ENCODE measurements around the gene PMF1. TPM values are rescaled to one million over a fixed set of nuclear protein-coding genes. Genes with fewer than 3 reads are reported as not detected.
A peak's percentile ranks its signal among the peaks of the same experiment; 100 is the strongest.

PMF1 gene
- total RNA-seq, 4 donors from 2014 or later, result 39.9 to 52.8 (median 43.6) TPM

DNA sequence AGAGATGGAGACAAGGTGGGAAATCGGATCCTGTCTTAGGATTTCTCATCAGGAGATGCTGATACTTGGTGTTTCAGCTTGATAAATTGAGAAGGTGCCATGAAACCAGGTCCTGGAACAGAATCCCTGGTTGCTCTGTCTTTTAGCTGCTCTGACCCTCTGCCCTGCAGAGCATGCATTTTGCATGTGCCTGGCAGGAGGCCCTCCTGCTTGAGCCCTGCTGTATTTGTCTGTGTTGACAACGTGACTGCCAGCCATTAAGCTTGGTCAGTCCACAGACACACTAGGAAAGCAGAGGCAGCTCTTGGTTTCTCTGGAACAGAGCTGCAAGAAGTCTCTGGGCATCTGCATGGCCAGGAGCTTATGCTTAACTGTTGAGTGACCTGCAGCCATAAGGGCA, 16.4 kb upstream of the PMF1 start:
- H3K27ac ChIP-seq, result no peak overlapping the region
- H3K4me1 ChIP-seq, result peaks cover 0 to 45% (median 6%) of the 10 kb centered on the region in 4 donors
- TF ChIP-seq, protein P1, sequence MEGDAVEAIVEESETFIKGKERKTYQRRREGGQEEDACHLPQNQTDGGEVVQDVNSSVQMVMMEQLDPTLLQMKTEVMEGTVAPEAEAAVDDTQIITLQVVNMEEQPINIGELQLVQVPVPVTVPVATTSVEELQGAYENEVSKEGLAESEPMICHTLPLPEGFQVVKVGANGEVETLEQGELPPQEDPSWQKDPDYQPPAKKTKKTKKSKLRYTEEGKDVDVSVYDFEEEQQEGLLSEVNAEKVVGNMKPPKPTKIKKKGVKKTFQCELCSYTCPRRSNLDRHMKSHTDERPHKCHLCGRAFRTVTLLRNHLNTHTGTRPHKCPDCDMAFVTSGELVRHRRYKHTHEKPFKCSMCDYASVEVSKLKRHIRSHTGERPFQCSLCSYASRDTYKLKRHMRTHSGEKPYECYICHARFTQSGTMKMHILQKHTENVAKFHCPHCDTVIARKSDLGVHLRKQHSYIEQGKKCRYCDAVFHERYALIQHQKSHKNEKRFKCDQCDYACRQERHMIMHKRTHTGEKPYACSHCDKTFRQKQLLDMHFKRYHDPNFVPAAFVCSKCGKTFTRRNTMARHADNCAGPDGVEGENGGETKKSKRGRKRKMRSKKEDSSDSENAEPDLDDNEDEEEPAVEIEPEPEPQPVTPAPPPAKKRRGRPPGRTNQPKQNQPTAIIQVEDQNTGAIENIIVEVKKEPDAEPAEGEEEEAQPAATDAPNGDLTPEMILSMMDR (IDR thresholded peaks at IDR 0.05), result no peak
- no peaks in the 10 kb centered on the region for H3K9me3 ChIP-seq
- no peak for DNase-seq
- no peaks in the 10 kb centered on the region for H3K27me3 ChIP-seq
- peaks cover 0 to 13% (median 0%) of the 10 kb centered on the region in 3 donors for H3K36me3 ChIP-seq
- H3K4me3 ChIP-seq, result no peak overlapping the region

DNA sequence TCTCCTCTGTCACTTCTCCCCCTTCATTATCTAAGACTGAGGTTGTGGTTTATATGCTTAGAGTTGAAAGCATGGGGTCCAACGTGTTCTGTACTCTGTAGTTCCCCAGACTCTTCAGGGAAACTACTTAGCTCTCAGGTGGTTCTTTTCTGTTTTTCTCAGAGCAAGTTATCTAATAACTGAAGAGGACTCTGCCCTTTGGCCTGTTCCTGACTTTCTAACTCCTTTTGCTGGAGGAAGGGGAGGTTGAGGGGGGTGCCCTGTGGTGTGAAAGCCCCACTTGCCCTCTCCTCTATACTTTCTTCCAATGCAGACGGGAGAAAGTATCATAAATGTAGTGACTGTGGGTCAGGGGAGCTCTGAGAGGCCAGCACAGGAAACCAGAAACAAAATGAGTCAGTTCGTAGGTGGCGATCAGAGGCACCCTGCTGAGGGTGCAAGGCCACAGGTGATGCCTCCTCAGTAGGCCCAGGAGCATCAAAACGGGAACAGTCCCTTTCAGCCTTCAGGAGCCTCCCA, 13.9 kb upstream of the PMF1 start:
- H3K27ac ChIP-seq, result peak overlapping the region in 2 of 4 donors; percentile 2 to 56
- H3K4me3 ChIP-seq, result no peak overlapping the region
- peaks cover 0 to 13% (median 0%) of the 10 kb centered on the region in 3 donors for H3K36me3 ChIP-seq
- no peak for DNase-seq
- H3K27me3 ChIP-seq, result no peaks in the 10 kb centered on the region
- TF ChIP-seq, protein P1 (IDR thresholded peaks at IDR 0.05), result no peak
- TF ChIP-seq POLR2A (IDR thresholded peaks at IDR 0.05), result no peak
- H3K9me3 ChIP-seq, result no peaks in the 10 kb centered on the region
- H3K4me1 ChIP-seq, result peaks cover 0 to 52% (median 6%) of the 10 kb centered on the region in 4 donors

DNA sequence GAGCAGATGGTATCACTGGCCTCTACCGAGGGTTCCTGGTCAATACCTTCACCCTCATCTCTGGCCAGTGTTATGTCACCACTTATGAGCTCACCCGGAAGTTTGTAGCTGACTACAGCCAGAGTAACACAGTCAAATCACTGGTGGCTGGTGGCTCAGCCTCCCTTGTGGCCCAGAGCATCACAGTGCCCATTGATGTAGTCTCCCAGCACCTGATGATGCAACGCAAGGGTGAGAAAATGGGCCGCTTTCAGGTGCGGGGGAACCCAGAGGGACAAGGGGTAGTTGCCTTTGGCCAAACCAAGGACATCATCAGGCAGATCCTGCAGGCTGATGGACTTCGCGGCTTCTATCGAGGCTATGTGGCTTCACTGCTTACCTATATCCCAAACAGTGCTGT, 12.8 kb upstream of the PMF1 start:
- Histone ChIP-seq H3K4me1 (peaks cover 0 to 45% (median 3%) of the 10 kb centered on the region in 4 donors), H3K36me3 (peaks cover 0 to 18% (median 0%) of the 10 kb centered on the region in 3 donors), H3K27me3 (no peaks in the 10 kb centered on the region), H3K27ac (no peak overlapping the region), H3K9me3 (no peaks in the 10 kb centered on the region), H3K4me3 (no peak overlapping the region)
- TF ChIP-seq, protein P1 (IDR thresholded peaks at IDR 0.05), result no peak
- TF ChIP-seq POLR2A (IDR thresholded peaks at IDR 0.05), result no peak
- DNase-seq, result no peak

DNA sequence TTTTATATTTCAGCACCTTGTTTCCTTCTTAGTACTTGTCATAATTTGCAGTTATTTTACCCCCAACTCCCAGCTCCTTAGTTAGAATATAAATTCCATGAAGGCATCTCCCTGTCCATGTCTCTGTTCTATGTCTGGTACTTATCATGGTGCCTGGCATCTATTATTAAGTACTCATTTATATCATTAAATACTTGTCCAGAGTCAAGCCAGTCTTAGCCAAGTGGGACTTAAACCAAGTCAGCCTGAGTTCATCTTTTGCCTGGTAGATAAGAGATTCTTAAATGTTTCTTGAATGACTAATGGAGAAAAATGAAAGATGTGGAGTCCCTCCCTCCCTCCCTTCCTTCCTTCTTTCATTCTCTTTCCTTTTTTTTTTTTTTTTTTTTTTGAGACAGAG, 9.5 kb upstream of the PMF1 start:
- H3K36me3 ChIP-seq, result peaks cover 0 to 49% (median 0%) of the 10 kb centered on the region in 3 donors
- DNase-seq, result no peak

DNA sequence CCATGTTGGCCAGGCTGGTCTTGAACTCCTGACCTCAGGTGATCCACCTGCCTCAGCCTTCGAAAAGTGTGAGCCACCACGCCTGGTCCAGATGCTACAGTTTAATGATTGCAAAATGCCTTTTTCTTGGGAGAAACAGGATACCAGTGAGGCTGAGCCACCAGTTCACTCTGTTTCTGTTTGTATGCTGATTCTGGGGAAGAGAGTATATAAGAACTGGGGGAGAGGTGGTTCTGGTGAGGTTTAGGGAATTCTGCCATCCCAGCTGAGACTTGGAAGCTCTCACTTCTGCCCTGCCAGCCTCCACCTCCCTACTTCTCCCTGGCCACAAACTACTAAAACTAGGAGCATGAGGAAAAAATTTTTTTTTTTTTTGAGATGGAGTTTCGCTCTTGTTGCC, 8.1 kb upstream of the PMF1 start:
- DNase-seq, result no peak
- TF ChIP-seq, protein P1 (IDR thresholded peaks at IDR 0.05), result no peak
- no peak for TF ChIP-seq POLR2A (IDR thresholded peaks at IDR 0.05)
- Histone ChIP-seq H3K4me1 (peaks cover 0 to 12% (median 0%) of the 10 kb centered on the region in 4 donors), H3K4me3 (no peak overlapping the region), H3K27me3 (no peaks in the 10 kb centered on the region), H3K9me3 (no peaks in the 10 kb centered on the region), H3K36me3 (peaks cover 0 to 58% (median 0%) of the 10 kb centered on the region in 3 donors), H3K27ac (no peak overlapping the region)

More for the DNA sequence above, 9.5 kb upstream of the PMF1 start:
- no peak for TF ChIP-seq POLR2A (IDR thresholded peaks at IDR 0.05)
- TF ChIP-seq, protein P1 (IDR thresholded peaks at IDR 0.05), result no peak
- Histone ChIP-seq H3K27ac (no peak overlapping the region), H3K4me1 (peaks cover 0 to 25% (median 2%) of the 10 kb centered on the region in 4 donors), H3K9me3 (no peaks in the 10 kb centered on the region), H3K27me3 (no peaks in the 10 kb centered on the region), H3K4me3 (no peak overlapping the region)
